Stomach (tissue), 4 donors: ENCODE measurements around the gene SHC1.

ENCODE experiments used
- CTCF ChIP-seq, 7 experiments: fragments of 450-650 bp in 4 of 7; fragments of 200-600 bp in 3 of 7; sonication (generic) in 3 of 7; IDR thresholded peaks; one replicate each; pipeline ENCODE4 v1.5.1; 2016 to 2019; ENCODE audit warnings: antibody characterized with exemption in 7 of 7, control low read depth in 2 of 7, mild to moderate bottlenecking in 1 of 7
- EP300 ChIP-seq: sonication (generic); formaldehyde crosslinking; IDR thresholded peaks from one replicate; pipeline ENCODE4 v1.6.1; 2017; ENCODE audit warnings: antibody characterized with exemption
- POLR2A ChIP-seq, 4 donors: fragments of 450-650 bp; IDR thresholded peaks; one replicate each; pipeline ENCODE4 v1.6.1; 2016; ENCODE audit warnings: antibody characterized with exemption in 4 of 4, control low read depth in 2 of 4, mild to moderate bottlenecking in 1 of 4, moderate library complexity in 1 of 4
- POLR2AphosphoS5 ChIP-seq, 3 donors: sonication (generic); formaldehyde crosslinking; IDR thresholded peaks; one replicate each; pipeline ENCODE4 v1.6.1; 2016; ENCODE audit warnings: antibody characterized with exemption in 3 of 3

- no peak for TF ChIP-seq CTCF (IDR thresholded peaks at IDR 0.05)
- TF ChIP-seq EP300 = no peak
- TF ChIP-seq POLR2A (IDR thresholded peaks at IDR 0.05) = no peak
- TF ChIP-seq POLR2AphosphoS5 (IDR thresholded peaks at IDR 0.05) = no peak
Observed at GRCh38 chr1:154969860-154970452, 591 bp downstream of the SHC1 start.
